Keratinocyte (primary cell): ENCODE results near the gene C15orf39.

ENCODE experiments used
- CTCF ChIP-seq, 3 experiments: IDR thresholded peaks in 1 of 3; conservative IDR thresholded peaks in 1 of 3; optimal IDR thresholded peaks in 1 of 3; 2 replicates in 2 of 3; 3 replicates in 1 of 3; pipeline versions ENCODE3 to v1.5.1; 2011; ENCODE audit warnings: low read length in 3 of 3, mild to moderate bottlenecking in 3 of 3, moderate library complexity in 2 of 3, control low read depth in 1 of 3, inconsistent platforms in 1 of 3; ENCODE audit not compliant: insufficient read depth in 2 of 3; ENCODE audit errors: extremely low read depth in 1 of 3
- EZH2 ChIP-seq: IDR thresholded peaks from one replicate; pipeline ENCODE4 v1.6.1; 2012; ENCODE audit warnings: inconsistent platforms, mild to moderate bottlenecking, low read length, moderate library complexity

GRCh38 chr15:75217012-75217411 is 15.3 kb downstream of the C15orf39 start:
- no peak for TF ChIP-seq CTCF (optimal IDR thresholded peaks at IDR 0.05 in 1 of 3, IDR thresholded peaks at IDR 0.05 in 1 of 3, conservative IDR thresholded peaks at IDR 0.05 in 1 of 3; ENCODE audit: extremely low read depth in 1 of 3, insufficient read depth in 2 of 3, low read length in 3 of 3)
- no peak for TF ChIP-seq EZH2
